ENCODE measurements around the gene GOLGA1. TPM values are rescaled to one million over a fixed set of nuclear protein-coding genes. Genes with fewer than 3 reads are reported as not detected.
A peak's percentile ranks its signal among the peaks of the same experiment; 100 is the strongest.

GOLGA1 gene
- total and polyA plus RNA-seq, 2 of the 13 experiments (the other 11 are each of a cell fraction or from before 2014, with no cell fraction given): 12.7 to 15.9 TPM

DNA sequence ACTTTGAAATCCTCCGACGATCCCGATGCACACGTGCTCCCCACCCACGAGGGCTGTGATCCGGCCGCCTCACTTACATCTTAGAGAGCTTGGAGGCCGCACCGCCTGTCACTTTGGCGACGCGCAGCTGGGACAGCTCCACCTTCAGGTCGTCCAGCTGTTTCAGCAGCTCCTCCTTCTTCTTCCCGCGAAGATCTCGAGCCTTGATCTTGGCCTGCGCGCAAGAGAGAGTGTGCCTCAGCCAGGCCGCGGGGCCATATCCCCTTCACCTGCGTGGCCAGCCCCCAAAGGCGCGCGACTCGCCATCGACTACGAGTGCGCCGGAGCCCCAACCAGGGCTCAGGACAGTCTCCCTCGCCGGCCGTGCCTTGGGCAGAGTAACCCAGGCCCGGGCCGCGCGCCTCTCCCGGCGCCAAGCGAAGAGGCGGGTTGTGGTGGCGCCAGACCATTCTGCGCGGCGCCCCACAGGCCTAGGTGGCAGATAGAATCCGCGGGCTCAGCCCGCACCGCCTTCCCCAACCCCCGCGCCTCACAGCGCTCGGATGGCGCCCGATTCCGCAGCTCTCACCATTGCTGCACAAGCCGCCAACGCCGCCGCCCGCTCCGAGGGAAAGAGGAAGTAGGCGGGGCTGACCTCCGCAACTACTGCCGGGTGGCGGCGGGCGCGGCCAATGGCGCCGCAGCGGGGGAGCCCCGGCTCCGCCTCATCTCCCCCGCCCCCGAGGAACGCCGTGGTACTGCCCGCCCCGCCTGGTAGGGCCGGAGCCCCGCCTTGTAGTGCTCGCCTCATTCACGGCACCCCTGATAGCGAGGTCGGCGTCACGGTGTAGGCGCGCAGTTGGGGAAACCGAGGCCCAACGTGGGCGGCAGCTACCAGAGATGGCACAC, 79.3 kb downstream of the GOLGA1 start, which contains the start of the genes ARPC5L and RPL35 (continued):
- TF ChIP-seq ZNF30 (CRISPR knock-in tag; IDR thresholded peaks at IDR 0.05): no peak
- peak; percentile 88; the same call in 1 of the 2 replicates for TF ChIP-seq ZNF749 (CRISPR knock-in tag; IDR thresholded peaks at IDR 0.05; ENCODE audit: borderline replicate concordance)
- no peak; the same call in 1 of the 2 replicates for TF ChIP-seq NCOR1 (IDR thresholded peaks at IDR 0.05; ENCODE audit: borderline replicate concordance, low read length)
- TF ChIP-seq TCF12 (IDR thresholded peaks at IDR 0.05): no peak
- no peak for TF ChIP-seq TCF12 (CRISPR knock-in tag; IDR thresholded peaks at IDR 0.05)
- peak; percentile 97 for TF ChIP-seq ASH2L (IDR thresholded peaks at IDR 0.05; ENCODE audit: insufficient read length, low read depth, low read length)
- TF ChIP-seq, protein P1, sequence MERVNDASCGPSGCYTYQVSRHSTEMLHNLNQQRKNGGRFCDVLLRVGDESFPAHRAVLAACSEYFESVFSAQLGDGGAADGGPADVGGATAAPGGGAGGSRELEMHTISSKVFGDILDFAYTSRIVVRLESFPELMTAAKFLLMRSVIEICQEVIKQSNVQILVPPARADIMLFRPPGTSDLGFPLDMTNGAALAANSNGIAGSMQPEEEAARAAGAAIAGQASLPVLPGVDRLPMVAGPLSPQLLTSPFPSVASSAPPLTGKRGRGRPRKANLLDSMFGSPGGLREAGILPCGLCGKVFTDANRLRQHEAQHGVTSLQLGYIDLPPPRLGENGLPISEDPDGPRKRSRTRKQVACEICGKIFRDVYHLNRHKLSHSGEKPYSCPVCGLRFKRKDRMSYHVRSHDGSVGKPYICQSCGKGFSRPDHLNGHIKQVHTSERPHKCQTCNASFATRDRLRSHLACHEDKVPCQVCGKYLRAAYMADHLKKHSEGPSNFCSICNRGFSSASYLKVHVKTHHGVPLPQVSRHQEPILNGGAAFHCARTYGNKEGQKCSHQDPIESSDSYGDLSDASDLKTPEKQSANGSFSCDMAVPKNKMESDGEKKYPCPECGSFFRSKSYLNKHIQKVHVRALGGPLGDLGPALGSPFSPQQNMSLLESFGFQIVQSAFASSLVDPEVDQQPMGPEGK (CRISPR knock-in tag; IDR thresholded peaks at IDR 0.05): peak; percentile 62
- TF ChIP-seq IRX3 (CRISPR knock-in tag; IDR thresholded peaks at IDR 0.05; ENCODE audit: borderline replicate concordance, low read depth): 0 out of 2 replicates have a peak, but pooled peaks have one; percentile 53
- TF ChIP-seq, protein P2, sequence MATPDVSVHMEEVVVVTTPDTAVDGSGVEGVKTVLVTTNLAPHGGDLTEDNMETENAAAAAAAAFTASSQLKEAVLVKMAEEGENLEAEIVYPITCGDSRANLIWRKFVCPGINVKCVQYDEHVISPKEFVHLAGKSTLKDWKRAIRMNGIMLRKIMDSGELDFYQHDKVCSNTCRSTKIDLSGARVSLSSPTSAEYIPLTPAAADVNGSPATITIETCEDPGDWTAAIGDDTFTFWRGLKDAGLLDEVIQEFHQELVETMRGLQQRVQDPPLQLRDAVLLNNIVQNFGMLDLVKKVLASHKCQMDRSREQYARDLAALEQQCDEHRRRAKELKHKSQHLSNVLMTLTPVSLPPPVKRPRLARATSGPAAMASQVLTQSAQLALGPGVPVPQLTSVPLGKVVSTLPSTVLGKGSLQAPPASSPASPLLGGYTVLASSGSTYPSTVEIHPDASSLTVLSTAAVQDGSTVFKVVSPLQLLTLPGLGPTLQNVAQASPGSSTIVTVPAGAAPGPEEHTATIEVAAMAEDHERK (CRISPR knock-in tag; IDR thresholded peaks at IDR 0.05; ENCODE audit: low read depth): no peak
- TF ChIP-seq SAP130 (CRISPR knock-in tag; IDR thresholded peaks at IDR 0.05; ENCODE audit: low read depth): peak; percentile 84
- peak; percentile 58; the same call in 1 of the 2 replicates for TF ChIP-seq ZNF432 (CRISPR knock-in tag; IDR thresholded peaks at IDR 0.05; ENCODE audit: borderline replicate concordance)
- TF ChIP-seq ZNF232 (CRISPR knock-in tag; IDR thresholded peaks at IDR 0.05; ENCODE audit: borderline replicate concordance): peak; percentile 36; the same call in 1 of the 2 replicates
- no peak for TF ChIP-seq NCOA1 (CRISPR knock-in tag; IDR thresholded peaks at IDR 0.05)
- 0 out of 2 replicates have a peak, but pooled peaks have one; percentile 25 for TF ChIP-seq ZKSCAN8 (CRISPR knock-in tag; IDR thresholded peaks at IDR 0.05; ENCODE audit: borderline replicate concordance)
- peak; percentile 84 for TF ChIP-seq ZNF781 (CRISPR knock-in tag; IDR thresholded peaks at IDR 0.05; ENCODE audit: borderline replicate concordance, not compliant biosample characterization)
- TF ChIP-seq SAFB2 (CRISPR knock-in tag; IDR thresholded peaks at IDR 0.05; ENCODE audit: borderline replicate concordance, low read depth): peak; percentile 56; the same call in 1 of the 2 replicates
- no peak for TF ChIP-seq HMGA1 (CRISPR knock-in tag; conservative IDR thresholded peaks at IDR 0.05)
- TF ChIP-seq, protein P3, sequence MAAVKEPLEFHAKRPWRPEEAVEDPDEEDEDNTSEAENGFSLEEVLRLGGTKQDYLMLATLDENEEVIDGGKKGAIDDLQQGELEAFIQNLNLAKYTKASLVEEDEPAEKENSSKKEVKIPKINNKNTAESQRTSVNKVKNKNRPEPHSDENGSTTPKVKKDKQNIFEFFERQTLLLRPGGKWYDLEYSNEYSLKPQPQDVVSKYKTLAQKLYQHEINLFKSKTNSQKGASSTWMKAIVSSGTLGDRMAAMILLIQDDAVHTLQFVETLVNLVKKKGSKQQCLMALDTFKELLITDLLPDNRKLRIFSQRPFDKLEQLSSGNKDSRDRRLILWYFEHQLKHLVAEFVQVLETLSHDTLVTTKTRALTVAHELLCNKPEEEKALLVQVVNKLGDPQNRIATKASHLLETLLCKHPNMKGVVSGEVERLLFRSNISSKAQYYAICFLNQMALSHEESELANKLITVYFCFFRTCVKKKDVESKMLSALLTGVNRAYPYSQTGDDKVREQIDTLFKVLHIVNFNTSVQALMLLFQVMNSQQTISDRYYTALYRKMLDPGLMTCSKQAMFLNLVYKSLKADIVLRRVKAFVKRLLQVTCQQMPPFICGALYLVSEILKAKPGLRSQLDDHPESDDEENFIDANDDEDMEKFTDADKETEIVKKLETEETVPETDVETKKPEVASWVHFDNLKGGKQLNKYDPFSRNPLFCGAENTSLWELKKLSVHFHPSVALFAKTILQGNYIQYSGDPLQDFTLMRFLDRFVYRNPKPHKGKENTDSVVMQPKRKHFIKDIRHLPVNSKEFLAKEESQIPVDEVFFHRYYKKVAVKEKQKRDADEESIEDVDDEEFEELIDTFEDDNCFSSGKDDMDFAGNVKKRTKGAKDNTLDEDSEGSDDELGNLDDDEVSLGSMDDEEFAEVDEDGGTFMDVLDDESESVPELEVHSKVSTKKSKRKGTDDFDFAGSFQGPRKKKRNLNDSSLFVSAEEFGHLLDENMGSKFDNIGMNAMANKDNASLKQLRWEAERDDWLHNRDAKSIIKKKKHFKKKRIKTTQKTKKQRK (IDR thresholded peaks at IDR 0.05; ENCODE audit: low read length): no peak

Data from HepG2 (cell line).